Measurements from ENCODE around the gene IFI6. TPM values are rescaled to one million over a fixed set of nuclear protein-coding genes. Genes with fewer than 3 reads are reported as not detected.

IFI6 gene
- total RNA-seq, 1 donor, result 497 TPM

- H3K9me3 ChIP-seq (ENCODE audit: low read depth, low read length), result no peaks in the 10 kb centered on the region
- H4K20me1 ChIP-seq (ENCODE audit: insufficient read depth, low read length), result no peaks in the 10 kb centered on the region
- H3K27ac ChIP-seq (ENCODE audit: low read depth, low read length), result no peak overlapping the region
- peaks cover 17% of the 10 kb centered on the region for H3K27me3 ChIP-seq (ENCODE audit: insufficient read depth, low read length)
- H3K4me2 ChIP-seq (ENCODE audit: insufficient read depth, low read length), result peak overlapping the region; percentile 80
- no peak for TF ChIP-seq CTCF (IDR thresholded peaks at IDR 0.05; ENCODE audit: extremely low read depth, low read depth, low read length)
- H3K4me3 ChIP-seq (ENCODE audit: insufficient read depth, low read length), result peak overlapping the region; percentile 68
- no peaks in the 10 kb centered on the region for H3K36me3 ChIP-seq (ENCODE audit: insufficient read depth, low read length)
- H2AFZ ChIP-seq (ENCODE audit: low read length), result peak overlapping the region; percentile 81
- no peaks in the 10 kb centered on the region for H3K79me2 ChIP-seq (ENCODE audit: insufficient read depth, low read length)
- H3K4me1 ChIP-seq (ENCODE audit: insufficient read depth, low read length), result peaks cover 6% of the 10 kb centered on the region
- peak; percentile 87 for DNase-seq (ENCODE audit: insufficient read length, low spot score, missing footprints)
Measured at GRCh38 chr1:27634177-27634984, 37.6 kb downstream of the IFI6 start.

- Histone ChIP-seq H3K27ac (ENCODE audit: low read depth, low read length) (no peak overlapping the region), H3K4me3 (ENCODE audit: insufficient read depth, low read length) (peak overlapping the region; percentile 68), H3K4me1 (ENCODE audit: insufficient read depth, low read length) (peaks cover 6% of the 10 kb centered on the region), H3K4me2 (ENCODE audit: insufficient read depth, low read length) (peak overlapping the region; percentile 80), H3K36me3 (ENCODE audit: insufficient read depth, low read length) (no peaks in the 10 kb centered on the region), H4K20me1 (ENCODE audit: insufficient read depth, low read length) (no peaks in the 10 kb centered on the region), H3K27me3 (ENCODE audit: insufficient read depth, low read length) (peaks cover 17% of the 10 kb centered on the region), H3K79me2 (ENCODE audit: insufficient read depth, low read length) (no peaks in the 10 kb centered on the region), H3K9me3 (ENCODE audit: low read depth, low read length) (no peaks in the 10 kb centered on the region), H2AFZ (ENCODE audit: low read length) (peak overlapping the region; percentile 68)
- TF ChIP-seq CTCF (IDR thresholded peaks at IDR 0.05; ENCODE audit: extremely low read depth, low read depth, low read length), result no peak
- peak; percentile 3 for DNase-seq (ENCODE audit: insufficient read length, low spot score, missing footprints)
Measured at GRCh38 chr1:27633640-27634176, 38.3 kb downstream of the IFI6 start.

GRCh38 chr1:27633298-27633610 lies 38.7 kb downstream of the IFI6 start:
- H3K9me3 ChIP-seq (ENCODE audit: low read depth, low read length), result no peaks in the 10 kb centered on the region
- no peak for TF ChIP-seq CTCF (IDR thresholded peaks at IDR 0.05; ENCODE audit: extremely low read depth, low read depth, low read length)
- no peak overlapping the region for H3K27ac ChIP-seq (ENCODE audit: low read depth, low read length)
- H3K36me3 ChIP-seq (ENCODE audit: insufficient read depth, low read length), result no peaks in the 10 kb centered on the region
- no peaks in the 10 kb centered on the region for H3K79me2 ChIP-seq (ENCODE audit: insufficient read depth, low read length)
- H3K4me3 ChIP-seq (ENCODE audit: insufficient read depth, low read length), result no peak overlapping the region
- peaks cover 17% of the 10 kb centered on the region for H3K27me3 ChIP-seq (ENCODE audit: insufficient read depth, low read length)
- no peak overlapping the region for H2AFZ ChIP-seq (ENCODE audit: low read length)
- H3K4me1 ChIP-seq (ENCODE audit: insufficient read depth, low read length), result peaks cover 6% of the 10 kb centered on the region
- no peak overlapping the region for H3K4me2 ChIP-seq (ENCODE audit: insufficient read depth, low read length)
- H4K20me1 ChIP-seq (ENCODE audit: insufficient read depth, low read length), result no peaks in the 10 kb centered on the region
- no peak for DNase-seq (ENCODE audit: insufficient read length, low spot score, missing footprints)

Data from osteoblast (primary cell).